K562 (cell line): Measurements from ENCODE around the gene METAP2.

ENCODE experiments used
- CEBPB ChIP-seq: fragments of 450-650 bp; IDR thresholded peaks from 2 replicates; pipeline ENCODE4 v1.6.1; 2016; ENCODE audit warnings: missing genetic modification characterization, missing compliant biosample characterization
- CTBP1 ChIP-seq: fragments of 450-650 bp; IDR thresholded peaks from 2 replicates; pipeline ENCODE4 v1.6.1; 2016; ENCODE audit warnings: borderline replicate concordance
- HCFC1 ChIP-seq: IDR thresholded peaks from 2 replicates; pipeline ENCODE4 v1.6.1; 2012; ENCODE audit warnings: low read depth, low read length, improper control_type of control experiment
- NRF1 ChIP-seq, 2 experiments: fragments of 450-650 bp; IDR thresholded peaks in 1 of 2; conservative IDR thresholded peaks in 1 of 2; 2 replicates each; pipeline ENCODE4 v1.6.1; 2014; ENCODE audit warnings: mild to moderate bottlenecking in 2 of 2
- RB1 ChIP-seq: fragments of 450-650 bp; IDR thresholded peaks from 2 replicates; pipeline ENCODE4 v1.6.1; 2017; ENCODE audit warnings: low read depth, mild to moderate bottlenecking
- RBM34 ChIP-seq: fragments of 200-400 bp; formaldehyde crosslinking; IDR thresholded peaks from 2 replicates; pipeline ENCODE4 v1.6.1; 2018; ENCODE audit warnings: low read length, borderline replicate concordance; ENCODE audit not compliant: insufficient read depth
- SIX5 ChIP-seq, 2 experiments: IDR thresholded peaks; 2 replicates each; pipeline ENCODE4 v1.6.1; 2011; ENCODE audit warnings: low read length in 2 of 2, borderline replicate concordance in 1 of 2, low read depth in 1 of 2, mild to moderate bottlenecking in 1 of 2, moderate library complexity in 1 of 2; ENCODE audit not compliant: insufficient read depth in 1 of 2
- TARDBP ChIP-seq: fragments of 450-650 bp; IDR thresholded peaks from 2 replicates; pipeline ENCODE4 v1.6.1; 2016
- TCF7L2 ChIP-seq: fragments of 150-350 bp; IDR thresholded peaks from 2 replicates; pipeline ENCODE4 v1.6.1; 2016; ENCODE audit warnings: low read depth, mild to moderate bottlenecking, low read length, moderate library complexity
- TEAD1 ChIP-seq, 2 experiments: fragments of 450-650 bp in 1 of 2; sonication (generic) in 1 of 2; formaldehyde crosslinking; IDR thresholded peaks; 2 replicates each; pipeline versions ENCODE4 v1.4.0 to v1.8.0; 2020 to 2022; ENCODE audit warnings: mild to moderate bottlenecking in 2 of 2, missing genetic modification reagents in 1 of 2
- TF ChIP-seq, protein P1 (sequence below), 3 experiments: IDR thresholded peaks in 2 of 3; conservative IDR thresholded peaks in 1 of 3; 2 replicates each; pipeline ENCODE4 v1.5.1; 2011 to 2012; ENCODE audit warnings: low read length in 3 of 3, mild to moderate bottlenecking in 3 of 3, control low read depth in 2 of 3, improper control_type of control experiment in 1 of 3, inconsistent platforms in 1 of 3, low read depth in 1 of 3, mixed read lengths in 1 of 3, moderate library complexity in 1 of 3; ENCODE audit not compliant: insufficient read depth in 2 of 3

DNA sequence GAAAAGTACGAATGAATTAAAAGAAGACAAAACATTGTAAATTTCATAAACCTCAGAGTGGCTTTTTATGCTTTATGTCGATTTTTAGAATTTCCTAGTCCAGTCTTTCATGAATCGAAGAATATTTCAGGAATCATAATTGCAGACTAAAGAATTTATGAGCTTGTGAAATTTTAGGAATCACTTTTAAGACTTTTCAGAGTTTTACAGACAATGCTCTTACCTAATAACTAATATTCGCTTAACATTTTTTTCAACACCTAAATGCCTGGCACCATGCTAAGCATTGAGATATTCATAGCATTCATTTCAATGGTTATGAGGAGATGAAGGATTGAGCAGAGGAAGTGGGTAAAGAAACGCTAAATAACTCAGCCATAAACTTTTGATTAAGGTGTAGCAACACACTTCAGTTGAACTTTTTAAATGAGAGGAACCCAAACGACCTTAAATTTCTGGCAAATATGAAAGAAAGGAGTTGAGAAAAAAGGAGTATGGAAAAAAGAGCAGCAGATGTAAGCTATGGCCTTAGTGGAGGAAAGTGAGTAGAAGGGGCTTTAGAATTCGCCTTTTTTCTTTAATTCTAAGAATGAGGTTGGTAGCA, 78.1 kb downstream of the METAP2 start:
- TF ChIP-seq RB1 (no peak), NRF1 (conservative IDR thresholded peaks at IDR 0.05 in 1 of 2, IDR thresholded peaks at IDR 0.05 in 1 of 2) (no peak), CTBP1 (no peak), RBM34 (no peak), CEBPB (tag) (no peak), TARDBP (no peak), SIX5 (IDR thresholded peaks at IDR 0.05; ENCODE audit: borderline replicate concordance in 1 of 2, insufficient read depth in 1 of 2, low read depth in 1 of 2, low read length in 2 of 2) (no peak), HCFC1 (no peak), TCF7L2 (no peak), TEAD1 (CRISPR knock-in tag; IDR thresholded peaks at IDR 0.05) (no peak)
- TF ChIP-seq, protein P1, sequence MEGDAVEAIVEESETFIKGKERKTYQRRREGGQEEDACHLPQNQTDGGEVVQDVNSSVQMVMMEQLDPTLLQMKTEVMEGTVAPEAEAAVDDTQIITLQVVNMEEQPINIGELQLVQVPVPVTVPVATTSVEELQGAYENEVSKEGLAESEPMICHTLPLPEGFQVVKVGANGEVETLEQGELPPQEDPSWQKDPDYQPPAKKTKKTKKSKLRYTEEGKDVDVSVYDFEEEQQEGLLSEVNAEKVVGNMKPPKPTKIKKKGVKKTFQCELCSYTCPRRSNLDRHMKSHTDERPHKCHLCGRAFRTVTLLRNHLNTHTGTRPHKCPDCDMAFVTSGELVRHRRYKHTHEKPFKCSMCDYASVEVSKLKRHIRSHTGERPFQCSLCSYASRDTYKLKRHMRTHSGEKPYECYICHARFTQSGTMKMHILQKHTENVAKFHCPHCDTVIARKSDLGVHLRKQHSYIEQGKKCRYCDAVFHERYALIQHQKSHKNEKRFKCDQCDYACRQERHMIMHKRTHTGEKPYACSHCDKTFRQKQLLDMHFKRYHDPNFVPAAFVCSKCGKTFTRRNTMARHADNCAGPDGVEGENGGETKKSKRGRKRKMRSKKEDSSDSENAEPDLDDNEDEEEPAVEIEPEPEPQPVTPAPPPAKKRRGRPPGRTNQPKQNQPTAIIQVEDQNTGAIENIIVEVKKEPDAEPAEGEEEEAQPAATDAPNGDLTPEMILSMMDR (IDR thresholded peaks at IDR 0.05 in 2 of 3, conservative IDR thresholded peaks at IDR 0.05 in 1 of 3; ENCODE audit: insufficient read depth in 2 of 3, low read depth in 1 of 3, low read length in 3 of 3) = no peak
